Activated naive CD4-positive, alpha-beta T cell treated with anti-CD3 and anti-CD28 coated beads, Interleukin-2, amount 10 ng/mL, durations not matched to agents 7 days and 5 days (primary cell): ENCODE results near the gene RAD18.

Source experiments
- CTCF ChIA-PET: fragments of 350-600 bp; sonication (Branson Sonifier 250); formaldehyde crosslinking; loops from one replicate; lab custom pipeline; 2021; ENCODE audit warnings: antibody characterized with exemption; lab: Charles Lee
- DNase-seq: peaks from one replicate; pipeline ENCODE4 v3.0.0-alpha.2; 2020
- H3K27ac Mint-ChIP-seq: one replicate; pipeline ENCODE4 v1.8.0; 2021; ENCODE audit warnings: mild to moderate bottlenecking, moderate library complexity, mixed read lengths
- H3K27me3 Mint-ChIP-seq: one replicate; pipeline ENCODE4 v1.8.0; 2021; ENCODE audit warnings: mild to moderate bottlenecking, mixed read lengths
- H3K36me3 Mint-ChIP-seq: one replicate; pipeline ENCODE4 v1.8.0; 2021; ENCODE audit warnings: mixed read lengths
- H3K4me1 Mint-ChIP-seq: one replicate; pipeline ENCODE4 v1.8.0; 2021; ENCODE audit warnings: mixed read lengths
- H3K4me3 Mint-ChIP-seq: one replicate; pipeline ENCODE4 v1.8.0; 2021; ENCODE audit warnings: mild to moderate bottlenecking, moderate library complexity, mixed read lengths
- H3K9me3 Mint-ChIP-seq: one replicate; pipeline ENCODE4 v1.8.0; 2021; ENCODE audit warnings: mixed read lengths

Gene RAD18

DNA sequence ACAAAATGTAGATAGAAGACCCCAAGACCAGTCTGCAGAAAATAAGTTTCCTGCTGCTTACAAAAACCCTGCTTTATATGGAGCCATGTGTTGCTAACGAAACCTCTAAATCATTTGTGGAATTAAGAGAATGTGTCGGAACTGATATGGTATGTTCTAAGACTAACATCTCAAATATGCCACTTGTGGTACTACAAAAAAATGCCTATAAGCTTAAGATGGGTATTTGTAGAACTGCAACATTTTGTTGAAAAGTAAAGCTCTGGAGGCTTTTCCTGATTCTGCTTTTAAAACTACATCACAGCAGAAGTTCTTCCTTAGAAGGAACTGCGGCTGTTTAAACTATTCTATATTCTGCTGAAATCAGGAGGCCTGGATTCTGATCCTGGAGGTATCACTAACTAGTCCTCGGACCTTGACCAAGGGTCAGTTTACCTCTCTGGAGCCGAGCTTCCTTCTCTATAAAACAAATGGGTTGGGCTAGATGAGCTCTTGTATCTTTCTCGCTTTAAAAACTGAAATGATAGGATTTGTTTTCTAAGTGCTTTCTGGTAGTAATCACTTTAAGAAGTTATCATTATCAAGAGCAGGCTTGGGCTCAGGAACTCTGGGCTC lies 74.9 kb downstream of the RAD18 start:
- DNase-seq = no peak
- Mint-ChIP-seq H3K4me3 (no peak overlapping the region), H3K27me3 (no peaks in the 10 kb centered on the region), H3K27ac (no peak overlapping the region), H3K9me3 (no peaks in the 10 kb centered on the region), H3K36me3 (peaks cover 28% of the 10 kb centered on the region), H3K4me1 (no peaks in the 10 kb centered on the region)
- CTCF ChIA-PET = no interaction called here

DNA sequence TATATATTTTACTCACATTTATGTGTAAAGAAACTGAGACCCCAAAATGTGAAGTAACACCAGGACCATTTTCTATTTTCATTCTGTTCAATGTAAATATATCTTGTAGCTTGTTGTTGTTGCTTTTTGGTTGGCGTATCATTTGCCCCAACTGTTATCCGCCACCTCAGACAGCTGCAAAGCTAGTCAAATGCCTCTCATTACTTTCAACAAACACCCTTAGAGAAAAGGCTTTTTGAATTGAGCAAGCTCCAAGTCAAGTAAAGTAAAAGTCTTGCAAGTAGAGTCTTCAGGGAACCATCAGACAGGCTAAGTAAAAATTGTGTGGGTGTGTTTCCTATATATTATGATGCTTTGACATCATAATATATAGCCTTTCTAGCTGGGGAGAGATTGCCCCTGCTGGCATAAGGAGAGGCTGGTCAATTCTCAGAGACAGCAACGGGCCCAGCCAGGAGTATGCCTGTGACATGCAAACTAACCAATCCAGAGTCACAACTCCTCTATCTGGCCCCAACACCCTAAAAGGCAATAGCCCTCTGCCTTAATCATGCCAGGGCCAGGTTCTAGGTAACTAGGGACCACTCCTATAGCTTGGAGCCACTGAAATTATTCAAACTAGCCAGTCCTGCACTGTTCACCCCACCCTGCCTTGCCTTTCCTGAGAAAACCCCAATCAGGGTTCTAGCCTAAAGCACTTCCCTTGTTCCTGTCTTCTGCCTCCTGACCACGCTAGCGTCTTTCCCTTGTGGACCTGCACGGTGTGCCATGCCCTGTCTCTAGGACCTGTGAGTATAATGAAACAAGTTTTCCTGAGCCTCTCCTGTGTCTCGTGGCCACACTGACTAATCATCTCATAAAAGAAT lies 75.6 kb downstream of the RAD18 start:
- Mint-ChIP-seq H3K4me3 (no peak overlapping the region), H3K27ac (no peak overlapping the region), H3K36me3 (peaks cover 29% of the 10 kb centered on the region), H3K9me3 (no peaks in the 10 kb centered on the region), H3K27me3 (no peaks in the 10 kb centered on the region), H3K4me1 (no peaks in the 10 kb centered on the region)
- DNase-seq = no peak
- CTCF ChIA-PET = no interaction called here

DNA sequence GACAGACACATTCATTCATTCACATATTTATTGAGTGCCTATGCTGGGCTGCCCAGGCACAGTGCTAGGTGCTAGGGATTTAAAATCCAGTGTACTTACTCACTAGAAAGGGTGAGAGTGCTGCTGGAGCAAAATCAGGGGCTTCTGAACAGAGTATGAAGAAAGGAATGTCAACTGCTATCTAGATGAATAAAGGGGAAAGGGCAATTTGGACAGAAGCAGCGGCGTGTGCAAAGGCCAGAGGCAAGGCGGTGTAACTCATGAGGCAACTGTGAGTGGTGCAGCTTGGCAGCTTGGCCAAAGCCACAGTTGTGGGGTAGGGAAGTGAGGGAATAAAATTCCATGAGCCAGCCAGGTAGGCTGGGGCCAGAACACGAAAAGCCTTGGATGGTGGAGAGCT lies 76.7 kb downstream of the RAD18 start:
- no peaks in the 10 kb centered on the region for H3K4me1 Mint-ChIP-seq
- H3K4me3 Mint-ChIP-seq = no peak overlapping the region
- H3K27ac Mint-ChIP-seq = no peak overlapping the region
- CTCF ChIA-PET = no interaction called here
- H3K9me3 Mint-ChIP-seq = no peaks in the 10 kb centered on the region
- no peak for DNase-seq
- no peaks in the 10 kb centered on the region for H3K27me3 Mint-ChIP-seq
- H3K36me3 Mint-ChIP-seq = peaks cover 34% of the 10 kb centered on the region

DNA sequence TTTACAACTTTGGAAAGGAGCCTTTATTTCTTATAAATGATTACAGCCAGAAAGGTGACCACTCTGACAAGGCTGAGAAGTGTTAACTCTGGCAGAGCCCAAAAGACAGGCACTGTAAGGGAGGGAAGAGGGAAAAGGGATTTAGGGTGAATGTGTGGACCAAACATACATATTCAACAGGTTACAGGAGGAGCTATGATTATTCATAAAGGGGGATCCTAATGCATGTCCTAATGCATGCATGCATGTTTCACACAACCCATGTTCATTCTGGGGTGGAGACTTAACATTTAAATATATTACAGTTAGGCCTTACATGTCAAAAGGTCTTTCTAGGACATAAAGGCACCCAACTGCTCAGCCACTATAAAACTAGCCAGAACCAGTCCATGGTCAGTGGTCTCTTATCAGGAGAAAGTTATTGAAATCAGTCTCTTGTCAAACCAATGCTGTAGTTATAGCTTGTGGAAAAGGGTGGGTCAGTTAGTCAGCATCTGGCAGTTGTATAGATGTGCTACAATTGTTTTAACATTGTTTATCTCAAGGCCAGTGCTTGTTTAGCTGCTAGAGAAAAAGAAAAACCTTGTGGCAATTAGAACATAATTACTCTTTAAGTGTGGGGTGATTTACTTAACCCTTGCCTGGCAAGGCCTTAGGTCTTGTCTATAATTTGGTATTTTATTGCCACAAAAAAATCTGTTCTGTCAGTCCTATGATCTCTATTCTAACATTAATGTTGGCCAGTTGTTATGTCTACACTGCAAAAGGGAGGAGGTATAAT lies 77.5 kb downstream of the RAD18 start:
- peaks cover 36% of the 10 kb centered on the region for H3K36me3 Mint-ChIP-seq
- H3K27ac Mint-ChIP-seq = no peak overlapping the region
- CTCF ChIA-PET = no interaction called here
- DNase-seq = no peak
- H3K4me3 Mint-ChIP-seq = no peak overlapping the region
- H3K27me3 Mint-ChIP-seq = no peaks in the 10 kb centered on the region
- no peaks in the 10 kb centered on the region for H3K9me3 Mint-ChIP-seq
- H3K4me1 Mint-ChIP-seq = no peaks in the 10 kb centered on the region

DNA sequence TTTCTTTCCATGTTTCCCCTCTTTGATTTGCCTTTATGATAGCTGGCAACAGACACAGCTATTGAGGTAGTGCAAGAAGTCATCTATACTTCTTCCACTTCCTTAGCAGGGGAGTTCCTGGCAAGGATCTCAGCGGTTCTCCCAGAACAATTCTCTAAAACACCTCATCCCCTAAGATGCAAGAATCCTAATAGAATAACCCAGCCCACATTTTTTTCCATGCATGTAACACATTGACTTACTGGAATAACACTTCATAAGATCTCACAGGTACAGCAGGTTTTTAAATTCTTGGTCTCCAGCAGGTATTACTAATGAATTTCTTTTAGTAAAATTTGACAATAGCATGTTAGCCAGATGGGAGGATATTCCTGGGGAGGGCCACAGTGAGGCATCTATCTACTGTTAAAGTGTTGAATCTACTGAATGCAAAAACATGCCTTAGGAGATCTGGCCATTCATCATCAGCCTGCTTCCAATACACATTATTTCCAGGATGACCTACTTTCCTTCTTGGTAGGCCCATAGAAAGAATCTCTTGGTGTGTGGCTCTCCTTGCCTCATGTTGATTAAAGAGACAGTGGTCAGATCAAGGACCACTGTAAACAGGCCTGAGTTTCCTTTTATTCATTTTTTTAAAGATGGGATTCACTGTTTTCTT lies 78.5 kb downstream of the RAD18 start:
- Mint-ChIP-seq H3K4me3 (no peak overlapping the region), H3K9me3 (no peaks in the 10 kb centered on the region), H3K4me1 (no peaks in the 10 kb centered on the region), H3K27ac (no peak overlapping the region), H3K27me3 (no peaks in the 10 kb centered on the region), H3K36me3 (peaks cover 42% of the 10 kb centered on the region)
- CTCF ChIA-PET = interaction anchor here (0.7 kb wide), 1 partner anchor 506 kb away, joined by 3 read pairs; no protein-coding TSS in a partner anchor
- DNase-seq = no peak

DNA sequence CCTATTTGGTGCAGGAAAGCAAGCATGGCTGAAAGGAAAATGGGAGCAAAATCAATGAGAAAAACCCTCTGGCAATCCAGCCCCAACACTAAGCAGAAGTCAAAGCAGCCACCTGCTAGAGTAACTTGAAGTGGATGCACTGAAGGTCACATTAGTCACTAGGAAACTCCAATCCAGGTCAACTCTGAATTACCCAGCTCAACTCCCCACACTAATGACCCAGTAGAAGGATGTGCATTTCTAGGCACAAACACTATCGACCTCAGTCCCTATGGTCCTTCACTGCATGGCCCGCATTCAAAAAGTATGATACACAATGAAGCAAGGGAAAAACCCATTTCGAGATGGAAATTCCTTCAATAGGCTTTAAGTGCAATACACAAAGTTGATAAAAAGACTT lies 80.6 kb downstream of the RAD18 start:
- Mint-ChIP-seq H3K36me3 (peaks cover 34% of the 10 kb centered on the region), H3K9me3 (no peaks in the 10 kb centered on the region), H3K27me3 (no peaks in the 10 kb centered on the region), H3K4me3 (no peak overlapping the region), H3K4me1 (no peaks in the 10 kb centered on the region), H3K27ac (no peak overlapping the region)
- CTCF ChIA-PET = no interaction called here
- no peak for DNase-seq

DNA sequence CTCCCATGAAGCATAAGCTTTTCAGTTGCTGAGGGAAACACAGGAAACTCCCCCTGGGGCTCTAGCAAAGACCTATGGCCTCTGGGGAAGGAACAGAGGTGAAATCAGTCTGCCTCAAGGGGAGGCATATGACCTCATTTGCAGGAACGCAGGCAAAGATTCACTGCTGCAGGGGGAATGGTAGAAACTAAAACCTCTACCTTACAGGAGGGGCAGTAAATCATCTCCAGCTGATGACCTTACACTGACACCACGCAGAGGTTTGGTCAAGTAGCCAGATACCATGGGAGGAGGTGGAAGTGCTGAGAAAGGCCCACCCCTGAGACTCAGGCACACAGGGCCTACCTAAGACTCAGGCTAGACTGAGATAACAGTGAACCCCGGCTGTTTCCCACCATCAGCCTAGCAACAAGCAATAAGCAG lies 81.1 kb downstream of the RAD18 start:
- Mint-ChIP-seq H3K9me3 (no peaks in the 10 kb centered on the region), H3K4me3 (no peak overlapping the region), H3K4me1 (no peaks in the 10 kb centered on the region), H3K27me3 (no peaks in the 10 kb centered on the region), H3K36me3 (peaks cover 36% of the 10 kb centered on the region), H3K27ac (no peak overlapping the region)
- DNase-seq = no peak
- CTCF ChIA-PET = no interaction called here

DNA sequence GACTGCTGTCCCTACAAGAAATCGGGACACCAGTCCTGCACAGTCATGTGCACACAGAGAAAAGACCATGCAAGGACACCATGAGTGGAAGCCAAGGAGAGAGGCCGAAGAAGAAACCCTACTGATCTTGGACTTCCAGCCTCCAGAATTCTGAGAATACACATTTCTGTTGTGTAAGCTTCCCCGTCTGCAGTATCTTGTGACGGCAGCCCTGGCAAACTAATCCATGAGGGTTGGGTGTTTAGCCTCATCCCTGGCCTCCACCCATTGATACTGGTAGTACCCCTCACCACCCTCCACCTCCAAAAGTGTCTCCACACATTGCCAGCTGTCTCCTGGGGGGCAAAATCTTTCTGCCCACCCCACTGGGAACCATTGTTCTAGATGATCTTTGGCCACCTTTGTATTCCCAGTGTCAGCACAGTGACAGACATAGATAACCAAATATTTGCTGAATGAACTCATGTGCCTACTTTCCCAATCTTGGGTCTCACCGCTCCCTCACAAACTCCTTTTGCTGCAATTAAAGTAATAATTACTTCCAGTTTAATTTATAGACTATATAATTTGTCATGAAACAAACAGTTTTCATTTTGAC lies 83.8 kb downstream of the RAD18 start:
- Mint-ChIP-seq H3K36me3 (peaks cover 31% of the 10 kb centered on the region), H3K9me3 (no peaks in the 10 kb centered on the region), H3K4me1 (no peaks in the 10 kb centered on the region), H3K4me3 (no peak overlapping the region), H3K27ac (no peak overlapping the region), H3K27me3 (no peaks in the 10 kb centered on the region)
- DNase-seq = no peak
- CTCF ChIA-PET = no interaction called here

DNA sequence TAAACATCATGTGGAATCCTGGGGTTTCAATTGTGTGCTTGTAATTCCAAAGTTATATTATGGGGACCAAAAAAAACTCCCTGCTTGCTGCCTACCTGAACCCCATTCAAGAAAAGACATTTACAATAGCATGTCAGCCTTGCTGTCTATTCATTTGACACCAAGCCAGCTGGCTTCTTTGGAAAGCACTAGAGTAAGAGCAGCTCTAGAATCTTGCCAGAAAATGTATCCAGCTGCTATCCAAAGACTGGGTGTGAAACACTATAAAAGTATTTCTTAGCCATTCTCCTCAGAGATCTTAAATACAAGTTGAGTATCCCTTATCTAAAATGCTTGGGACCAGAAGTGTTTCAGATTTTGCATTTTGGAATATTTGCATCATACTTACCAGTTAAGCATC lies 87.4 kb downstream of the RAD18 start:
- H3K9me3 Mint-ChIP-seq = no peaks in the 10 kb centered on the region
- H3K4me1 Mint-ChIP-seq = no peaks in the 10 kb centered on the region
- H3K4me3 Mint-ChIP-seq = no peak overlapping the region
- no peak for DNase-seq
- CTCF ChIA-PET = no interaction called here
- H3K27me3 Mint-ChIP-seq = no peaks in the 10 kb centered on the region
- H3K36me3 Mint-ChIP-seq = peaks cover 13% of the 10 kb centered on the region
- H3K27ac Mint-ChIP-seq = no peak overlapping the region

DNA sequence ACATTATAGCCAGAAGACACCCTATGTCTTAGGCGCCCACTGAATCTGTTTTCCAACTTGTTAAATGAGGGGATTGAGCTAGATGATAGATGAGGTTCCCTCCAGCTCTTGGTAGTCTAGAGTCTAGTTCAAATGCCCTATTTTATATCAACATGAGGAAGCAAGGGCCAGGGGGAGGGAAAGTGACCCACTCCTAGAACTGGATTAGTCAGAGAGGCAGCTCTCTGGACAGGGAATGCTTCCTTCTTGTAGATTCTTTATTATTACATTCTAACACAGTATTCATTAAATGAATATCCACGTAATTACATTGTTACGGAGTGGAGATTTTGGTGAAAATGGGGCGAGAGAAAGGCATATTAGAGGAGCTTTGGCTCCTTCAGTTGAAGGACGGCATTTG lies 89.5 kb downstream of the RAD18 start:
- no peaks in the 10 kb centered on the region for H3K27me3 Mint-ChIP-seq
- CTCF ChIA-PET = no interaction called here
- H3K9me3 Mint-ChIP-seq = no peaks in the 10 kb centered on the region
- H3K4me1 Mint-ChIP-seq = no peaks in the 10 kb centered on the region
- no peak overlapping the region for H3K27ac Mint-ChIP-seq
- DNase-seq = no peak
- peaks cover 6% of the 10 kb centered on the region for H3K36me3 Mint-ChIP-seq
- no peak overlapping the region for H3K4me3 Mint-ChIP-seq

DNA sequence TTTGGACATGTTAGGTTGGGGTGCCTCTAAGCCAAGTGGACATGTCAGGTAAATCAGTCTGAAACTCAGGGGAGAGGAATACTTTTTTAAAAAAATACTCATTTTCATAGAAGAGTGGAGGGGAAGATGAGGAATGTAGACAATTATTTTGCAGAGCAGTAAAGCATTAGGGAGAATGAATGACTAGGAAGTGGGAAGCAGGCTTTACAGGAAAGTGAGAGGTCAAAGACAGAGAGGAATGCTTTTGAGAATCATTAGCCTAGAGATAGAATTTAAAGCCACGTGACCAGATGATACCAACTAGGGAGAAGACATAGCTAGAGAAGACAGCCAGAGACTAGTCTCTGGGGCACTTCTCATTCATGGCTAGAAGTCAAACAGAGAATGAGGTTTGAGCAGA lies 91.0 kb downstream of the RAD18 start:
- CTCF ChIA-PET = no interaction called here
- Mint-ChIP-seq H3K9me3 (no peaks in the 10 kb centered on the region), H3K27ac (no peak overlapping the region), H3K4me1 (no peaks in the 10 kb centered on the region), H3K27me3 (no peaks in the 10 kb centered on the region), H3K4me3 (no peak overlapping the region), H3K36me3 (peaks cover 4% of the 10 kb centered on the region)
- no peak for DNase-seq

DNA sequence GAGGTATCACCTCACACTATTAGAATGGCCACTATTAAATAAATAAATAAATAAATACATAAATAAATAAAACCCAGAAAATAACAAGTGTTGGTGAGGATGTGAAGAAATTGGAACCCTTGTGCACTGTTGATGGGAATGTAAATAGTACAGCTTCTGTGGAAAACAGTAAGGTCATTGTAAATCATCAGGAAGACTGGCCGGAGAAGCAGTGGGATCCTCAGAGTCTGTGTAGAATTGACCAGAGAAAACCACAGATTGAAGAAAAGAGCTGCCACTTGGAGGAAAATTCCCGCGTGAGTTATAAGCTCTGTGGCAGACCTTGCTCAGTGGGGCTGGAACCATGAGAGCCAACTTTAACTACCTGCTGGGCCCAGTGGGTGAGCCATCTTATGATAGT lies 92.0 kb downstream of the RAD18 start:
- Mint-ChIP-seq H3K27me3 (no peaks in the 10 kb centered on the region), H3K27ac (no peak overlapping the region), H3K4me1 (no peaks in the 10 kb centered on the region), H3K36me3 (no peaks in the 10 kb centered on the region), H3K4me3 (no peak overlapping the region), H3K9me3 (no peaks in the 10 kb centered on the region)
- DNase-seq = no peak
- CTCF ChIA-PET = no interaction called here

DNA sequence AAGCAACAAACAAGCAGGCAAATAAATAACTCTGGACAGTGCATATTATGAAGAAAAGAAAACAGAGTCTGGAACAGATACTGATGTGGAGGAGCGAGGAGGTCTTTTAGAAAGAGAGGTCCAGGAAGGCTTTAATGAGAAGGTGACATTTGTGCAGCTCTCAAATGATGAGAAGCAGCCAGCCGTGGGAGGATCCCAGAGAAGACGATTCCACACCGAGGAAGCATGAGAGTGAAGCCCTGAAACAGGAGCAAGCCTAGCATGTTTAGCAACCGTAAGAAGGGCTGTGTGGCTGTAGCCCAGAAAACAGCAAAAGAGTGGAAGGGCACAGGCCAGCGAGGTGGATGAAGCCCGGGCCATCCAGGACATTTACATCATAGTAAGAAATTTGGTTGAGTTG lies 93.1 kb downstream of the RAD18 start:
- no peak for DNase-seq

DNA sequence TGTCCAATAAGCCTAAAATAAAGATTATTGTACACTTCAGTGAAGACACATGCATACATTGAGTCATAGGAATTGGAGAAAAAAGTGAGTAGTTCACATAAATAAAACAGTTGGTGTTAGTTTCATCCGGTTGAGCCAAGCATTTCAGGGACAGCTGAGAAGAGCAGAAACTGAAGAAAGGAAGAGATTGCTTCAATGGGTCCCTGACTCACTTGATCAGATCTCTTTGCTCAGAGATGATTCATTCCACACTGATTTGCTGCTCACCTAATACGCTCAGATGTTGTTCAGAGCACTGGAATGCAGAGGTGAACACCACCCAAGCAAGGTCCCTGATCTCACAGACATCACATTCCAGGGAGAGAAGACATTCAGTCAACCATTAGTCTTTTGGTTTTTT lies 93.7 kb downstream of the RAD18 start:
- H3K4me1 Mint-ChIP-seq = no peaks in the 10 kb centered on the region

More for the DNA sequence above, 93.1 kb downstream of the RAD18 start:
- H3K36me3 Mint-ChIP-seq = no peaks in the 10 kb centered on the region
- CTCF ChIA-PET = no interaction called here
- H3K27ac Mint-ChIP-seq = no peak overlapping the region
- no peaks in the 10 kb centered on the region for H3K4me1 Mint-ChIP-seq
- H3K4me3 Mint-ChIP-seq = no peak overlapping the region
- no peaks in the 10 kb centered on the region for H3K27me3 Mint-ChIP-seq
- no peaks in the 10 kb centered on the region for H3K9me3 Mint-ChIP-seq

More for the DNA sequence above, 93.7 kb downstream of the RAD18 start:
- H3K27me3 Mint-ChIP-seq = no peaks in the 10 kb centered on the region
- no peaks in the 10 kb centered on the region for H3K9me3 Mint-ChIP-seq
- no peak overlapping the region for H3K4me3 Mint-ChIP-seq
- no peak for DNase-seq
- no peaks in the 10 kb centered on the region for H3K36me3 Mint-ChIP-seq
- H3K27ac Mint-ChIP-seq = no peak overlapping the region
- CTCF ChIA-PET = interaction anchor here (0.8 kb wide), 1 partner anchor 100 kb away, joined by 3 read pairs; the partner anchor contains the start of gene OXTR
